CD14-positive monocyte (primary cell): ENCODE measurements around the gene FOXO1. TPM values are rescaled to one million over a fixed set of nuclear protein-coding genes. Genes with fewer than 3 reads are reported as not detected.

Source experiments
- DNase-seq, 3 donors: peaks; one replicate each; pipeline ENCODE4 v3.0.0-alpha.2; 2011 to 2022
- H2AFZ ChIP-seq: 2 replicates; pipeline ENCODE4 v1.6.0; 2012; ENCODE audit warnings: mild to moderate bottlenecking, low read depth, low read length, inconsistent platforms; ENCODE audit not compliant: insufficient read depth, poor library complexity, severe bottlenecking
- H3K27ac ChIP-seq, 2 donors: 1 replicate in 1 of 2; 2 replicates in 1 of 2; pipeline ENCODE4 v1.5.1; 2012 to 2013; ENCODE audit warnings: low read length in 2 of 2, control low read depth in 1 of 2, inconsistent platforms in 1 of 2, low read depth in 1 of 2, mild to moderate bottlenecking in 1 of 2
- H3K27me3 ChIP-seq, 2 donors: one replicate each; pipeline versions ENCODE4 v1.6.0 to v1.6.1; 2011 to 2013; ENCODE audit warnings: low read length in 2 of 2; ENCODE audit not compliant: control insufficient read depth in 2 of 2, insufficient read depth in 2 of 2
- H3K36me3 ChIP-seq, 2 donors: replicated peaks in 1 of 2; 1 replicate in 1 of 2; 2 replicates in 1 of 2; pipeline versions ENCODE4 v1.5.1 to v1.6.1; 2012 to 2013; ENCODE audit warnings: low read length in 2 of 2, control low read depth in 1 of 2, inconsistent platforms in 1 of 2, mild to moderate bottlenecking in 1 of 2; ENCODE audit not compliant: insufficient read depth in 2 of 2, control insufficient read depth in 1 of 2
- H3K4me1 ChIP-seq, 2 donors: 1 replicate in 1 of 2; 2 replicates in 1 of 2; pipeline versions ENCODE4 v1.5.1 to v1.6.1; 2012 to 2013; ENCODE audit warnings: low read length in 2 of 2, control low read depth in 1 of 2, inconsistent platforms in 1 of 2, mild to moderate bottlenecking in 1 of 2, moderate library complexity in 1 of 2; ENCODE audit not compliant: insufficient read depth in 2 of 2, control insufficient read depth in 1 of 2
- H3K4me2 ChIP-seq: replicated peaks from 2 replicates; pipeline ENCODE3; 2012; ENCODE audit warnings: low read length, moderate library complexity, mild to moderate bottlenecking; ENCODE audit not compliant: poor library complexity, severe bottlenecking; ENCODE audit errors: extremely low read depth
- H3K4me3 ChIP-seq, 3 experiments: fragments of 200-600 bp in 1 of 3; sonication (generic) in 1 of 3; replicated peaks in 1 of 3; 1 replicate in 2 of 3; 2 replicates in 1 of 3; pipeline ENCODE4 v1.5.1; 2011 to 2013; ENCODE audit warnings: low read length in 3 of 3, mild to moderate bottlenecking in 3 of 3, control low read depth in 2 of 3, low read depth in 2 of 3, inconsistent platforms in 1 of 3, moderate library complexity in 1 of 3
- H3K79me2 ChIP-seq: 2 replicates; pipeline ENCODE4 v1.6.0; 2012; ENCODE audit warnings: mild to moderate bottlenecking, control low read depth, inconsistent platforms, low read length, moderate library complexity; ENCODE audit not compliant: insufficient read depth
- H3K9ac ChIP-seq: 2 replicates; pipeline ENCODE4 v1.6.0; 2017; ENCODE audit warnings: low read length, mild to moderate bottlenecking; ENCODE audit not compliant: insufficient read depth, poor library complexity, severe bottlenecking
- H3K9me3 ChIP-seq, 2 donors: replicated peaks in 1 of 2; 1 replicate in 1 of 2; 2 replicates in 1 of 2; pipeline versions ENCODE4 v1.5.1 to v1.6.1; 2012 to 2013; ENCODE audit warnings: low read length in 2 of 2, control low read depth in 1 of 2; ENCODE audit not compliant: control insufficient read depth in 1 of 2, insufficient read depth in 1 of 2
- H4K20me1 ChIP-seq: 2 replicates; pipeline ENCODE4 v1.6.0; 2012; ENCODE audit warnings: mild to moderate bottlenecking, low read length, control low read depth, moderate library complexity; ENCODE audit not compliant: insufficient read depth
- H3K27ac Mint-ChIP-seq, 7 donors: one replicate each; pipeline ENCODE4 v1.8.0; 2020; ENCODE audit warnings: mild to moderate bottlenecking in 7 of 7, mixed read lengths in 7 of 7, moderate library complexity in 6 of 7, inconsistent platforms in 2 of 7
- H3K27me3 Mint-ChIP-seq, 3 donors: one replicate each; pipeline ENCODE4 v1.8.0; 2021 to 2022; ENCODE audit warnings: low read depth in 3 of 3, mild to moderate bottlenecking in 3 of 3, mixed read lengths in 3 of 3, moderate library complexity in 3 of 3, inconsistent platforms in 1 of 3
- H3K36me3 Mint-ChIP-seq, 2 donors: one replicate each; pipeline ENCODE4 v1.8.0; 2020; ENCODE audit warnings: mixed read lengths in 2 of 2, inconsistent platforms in 1 of 2, mild to moderate bottlenecking in 1 of 2
- H3K4me1 Mint-ChIP-seq: one replicate; pipeline ENCODE4 v1.8.0; 2020; ENCODE audit warnings: mild to moderate bottlenecking, mixed read lengths
- H3K4me3 Mint-ChIP-seq, 2 donors: one replicate each; pipeline ENCODE4 v1.8.0; 2020; ENCODE audit warnings: mild to moderate bottlenecking in 2 of 2, mixed read lengths in 2 of 2, moderate library complexity in 1 of 2
- H3K9me3 Mint-ChIP-seq, 7 donors: one replicate each; pipeline ENCODE4 v1.8.0; 2020 to 2022; ENCODE audit warnings: mixed read lengths in 7 of 7, mild to moderate bottlenecking in 6 of 7, moderate library complexity in 6 of 7, inconsistent platforms in 2 of 7
- CTCF ChIP-seq: fragments of 200-600 bp; IDR thresholded peaks from one replicate; pipeline ENCODE4 v1.8.0; 2022; ENCODE audit warnings: antibody characterized with exemption, mild to moderate bottlenecking
- WGBS: methylation state at CpG from one replicate; pipeline ENCODE4 v1.1.5; 2013; ENCODE audit warnings: missing lambda C conversion rate; ENCODE audit not compliant: insufficient coverage; 5-methylcytosine and 5-hydroxymethylcytosine counted together
- intact Hi-C, 2 donors: fragments of 100-400 bp; cut with micrococcal nuclease; formaldehyde crosslinking; loops; one replicate each; pipeline versions ENCODE4 v1.15.0 to v1.15.1; 2023
- polyA plus RNA-seq, 3 donors: library from polyadenylated mRNA; depleted of rRNA in 1 of 3; unstranded in 2 of 3; stranded (reverse) in 1 of 3; fragments of 300-500 nt in 2 of 3; fragments of >200 nt in 1 of 3; fragmentation: Illumina TruSeq in 2 of 3; gene quantifications; 1 replicate in 2 of 3; 2 replicates in 1 of 3; pipeline ENCODE4 v1.2.3, GENCODE V29; 2012 to 2021

The FOXO1 gene
- polyA plus RNA-seq, 3 donors: 3.1 to 11.3 (median 8.0) TPM

DNA sequence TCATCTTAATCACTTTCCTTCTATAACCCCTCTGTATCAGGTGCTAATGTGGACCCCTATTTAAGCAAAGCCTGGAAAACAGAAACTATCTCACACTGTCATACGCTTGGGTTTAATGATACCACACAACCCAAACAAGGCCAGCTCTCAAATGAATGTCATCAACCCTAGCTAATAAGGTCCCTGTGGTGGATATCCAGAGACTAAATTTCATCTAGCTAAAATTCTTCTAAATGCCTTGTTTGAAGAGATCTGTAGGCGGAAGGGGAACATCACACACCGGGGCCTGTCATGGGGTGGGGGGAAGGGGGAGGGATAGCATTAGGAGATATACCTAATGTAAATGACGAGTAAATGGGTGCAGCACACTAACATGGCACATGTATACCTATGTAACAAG lies 95.5 kb downstream of the FOXO1 start:
- Histone ChIP-seq H3K27me3 (peaks cover 0 to 3% of the 10 kb centered on the region in 2 donors), H4K20me1 (peaks cover 92% of the 10 kb centered on the region), H3K4me2 (no peak overlapping the region), H3K27ac (no peak overlapping the region), H3K36me3 (no peaks in the 10 kb centered on the region), H3K4me1 (peaks cover 3 to 6% of the 10 kb centered on the region in 2 donors), H3K79me2 (peaks cover 6% of the 10 kb centered on the region), H2AFZ (no peak overlapping the region), H3K9me3 (no peaks in the 10 kb centered on the region), H3K4me3 (no peak overlapping the region), H3K9ac (no peak overlapping the region)
- H3K27ac Mint-ChIP-seq: peak overlapping the region in 1 of 7 donors; percentile 10
- intact Hi-C loops: no loop called here
- H3K4me1 Mint-ChIP-seq: peaks cover 29% of the 10 kb centered on the region
- peaks cover 3 to 11% (median 7%) of the 10 kb centered on the region in 3 donors for H3K27me3 Mint-ChIP-seq
- WGBS: no CpG with 5 or more reads among the region's 4 CpGs
- no peak for TF ChIP-seq CTCF
- no peak for DNase-seq
- no peaks in the 10 kb centered on the region for H3K36me3 Mint-ChIP-seq
- no peaks in the 10 kb centered on the region for H3K9me3 Mint-ChIP-seq
- no peak overlapping the region for H3K4me3 Mint-ChIP-seq

- intact Hi-C loops: no loop called here
- Histone ChIP-seq H3K9ac (no peak overlapping the region), H3K27ac (no peak overlapping the region), H3K9me3 (no peaks in the 10 kb centered on the region), H3K36me3 (no peaks in the 10 kb centered on the region), H4K20me1 (peaks cover 92% of the 10 kb centered on the region), H3K79me2 (peaks cover 3% of the 10 kb centered on the region), H3K4me2 (no peak overlapping the region), H2AFZ (no peak overlapping the region), H3K27me3 (peaks cover 8 to 21% of the 10 kb centered on the region in 2 donors), H3K4me1 (peaks cover 7 to 13% of the 10 kb centered on the region in 2 donors), H3K4me3 (no peak overlapping the region)
- Mint-ChIP-seq H3K4me3 (no peak overlapping the region), H3K27ac (peak overlapping the region in 1 of 7 donors; percentile 37), H3K27me3 (peaks cover 13 to 28% (median 21%) of the 10 kb centered on the region in 3 donors), H3K9me3 (peaks cover 0 to 3% (median 0%) of the 10 kb centered on the region in 7 donors), H3K4me1 (peaks cover 38% of the 10 kb centered on the region), H3K36me3 (peaks cover 0 to under 1% of the 10 kb centered on the region in 2 donors)
- DNase-seq: no peak
- 58% methylated on average over 2 of the region's 3 CpGs for WGBS
- no peak for TF ChIP-seq CTCF
These were observed 97.5 kb downstream of the FOXO1 start for GRCh38 chr13:40569024-40569350.
